Ishikawa (cell line): ENCODE data around the gene TRIM68.

ENCODE experiments used
- CEBPB ChIP-seq: IDR thresholded peaks from 2 replicates; pipeline ENCODE4 v1.6.1; 2012
- CREB1 ChIP-seq: IDR thresholded peaks from 2 replicates; pipeline ENCODE4 v1.6.1; 2012; ENCODE audit warnings: low read depth
- EGR1 ChIP-seq: IDR thresholded peaks from 2 replicates; pipeline ENCODE4 v1.6.1; 2012
- EP300 ChIP-seq: IDR thresholded peaks from 2 replicates; pipeline ENCODE4 v1.6.1; 2012; ENCODE audit warnings: borderline replicate concordance
- FOXM1 ChIP-seq: IDR thresholded peaks from 2 replicates; pipeline ENCODE4 v1.6.1; 2012; ENCODE audit warnings: low read depth, borderline replicate concordance
- MAX ChIP-seq: IDR thresholded peaks from 2 replicates; pipeline ENCODE4 v1.6.1; 2012
- NFIC ChIP-seq: IDR thresholded peaks from 2 replicates; pipeline ENCODE4 v1.6.1; 2012
- RAD21 ChIP-seq: IDR thresholded peaks from 2 replicates; pipeline ENCODE4 v1.6.1; 2012; ENCODE audit warnings: low read depth
- REST ChIP-seq: IDR thresholded peaks from 2 replicates; pipeline ENCODE4 v1.6.1; 2012; ENCODE audit warnings: low read depth, mild to moderate bottlenecking
- TAF1 ChIP-seq: IDR thresholded peaks from 2 replicates; pipeline ENCODE4 v1.6.1; 2012; ENCODE audit warnings: low read depth, mild to moderate bottlenecking
- TCF12 ChIP-seq: IDR thresholded peaks from 2 replicates; pipeline ENCODE4 v1.6.1; 2012; ENCODE audit warnings: low read depth
- TEAD4 ChIP-seq: IDR thresholded peaks from 2 replicates; pipeline ENCODE4 v1.6.1; 2012
- USF1 ChIP-seq: IDR thresholded peaks from 2 replicates; pipeline ENCODE4 v1.6.1; 2012
- YY1 ChIP-seq: IDR thresholded peaks from 2 replicates; pipeline ENCODE4 v1.6.1; 2012; ENCODE audit warnings: low read depth
- ZBTB7A ChIP-seq: IDR thresholded peaks from 2 replicates; pipeline ENCODE4 v1.6.1; 2012; ENCODE audit warnings: low read depth

The TRIM68 gene

GRCh38 chr11:4611986-4612385 is 4.0 kb upstream of the TRIM68 start:
- TF ChIP-seq MAX (no peak), REST (no peak), TEAD4 (no peak), CREB1 (no peak), FOXM1 (no peak), TCF12 (no peak)

- TF ChIP-seq CREB1 (no peak), CEBPB (no peak), EP300 (no peak), MAX (no peak), TAF1 (no peak), EGR1 (no peak), YY1 (no peak), TEAD4 (no peak), USF1 (no peak), FOXM1 (no peak), ZBTB7A (no peak), REST (no peak), NFIC (no peak)
Measured at GRCh38 chr11:4610258-4610935, 2.4 kb upstream of the TRIM68 start.

GRCh38 chr11:4607096-4607495 is 935 bp downstream of the TRIM68 start:
- TF ChIP-seq CREB1 (no peak), ZBTB7A (no peak), REST (no peak), FOXM1 (no peak), TEAD4 (no peak), NFIC (no peak), USF1 (no peak), EGR1 (no peak), MAX (no peak), EP300 (no peak), CEBPB (no peak), TAF1 (no peak), YY1 (no peak), RAD21 (no peak), TCF12 (no peak)

GRCh38 chr11:4606231-4607015 is 1.6 kb downstream of the TRIM68 start:
- TF ChIP-seq ZBTB7A (no peak), FOXM1 (no peak), TAF1 (no peak), CREB1 (no peak), TCF12 (no peak), CEBPB (no peak), TEAD4 (no peak), YY1 (no peak), MAX (no peak), NFIC (no peak), USF1 (no peak), RAD21 (no peak)
